Activated naive CD4-positive, alpha-beta T cell treated with Interleukin-2 at 50 U/mL for 16 hours (primary cell): ENCODE results near the gene CBFB.
A peak's percentile ranks its signal among the peaks of the same experiment; 100 is the strongest.

Experiments used
- DNase-seq: peaks from one replicate; pipeline ENCODE4 v3.0.0-alpha.2; 2020

The CBFB gene

GRCh38 chr16:67144943-67145342 lies 116.0 kb downstream of the CBFB start:
- no peak for DNase-seq

GRCh38 chr16:67145746-67146145 lies 116.8 kb downstream of the CBFB start:
- no peak for DNase-seq

GRCh38 chr16:67146523-67147357 lies 117.8 kb downstream of the CBFB start:
- DNase-seq: no peak

DNA sequence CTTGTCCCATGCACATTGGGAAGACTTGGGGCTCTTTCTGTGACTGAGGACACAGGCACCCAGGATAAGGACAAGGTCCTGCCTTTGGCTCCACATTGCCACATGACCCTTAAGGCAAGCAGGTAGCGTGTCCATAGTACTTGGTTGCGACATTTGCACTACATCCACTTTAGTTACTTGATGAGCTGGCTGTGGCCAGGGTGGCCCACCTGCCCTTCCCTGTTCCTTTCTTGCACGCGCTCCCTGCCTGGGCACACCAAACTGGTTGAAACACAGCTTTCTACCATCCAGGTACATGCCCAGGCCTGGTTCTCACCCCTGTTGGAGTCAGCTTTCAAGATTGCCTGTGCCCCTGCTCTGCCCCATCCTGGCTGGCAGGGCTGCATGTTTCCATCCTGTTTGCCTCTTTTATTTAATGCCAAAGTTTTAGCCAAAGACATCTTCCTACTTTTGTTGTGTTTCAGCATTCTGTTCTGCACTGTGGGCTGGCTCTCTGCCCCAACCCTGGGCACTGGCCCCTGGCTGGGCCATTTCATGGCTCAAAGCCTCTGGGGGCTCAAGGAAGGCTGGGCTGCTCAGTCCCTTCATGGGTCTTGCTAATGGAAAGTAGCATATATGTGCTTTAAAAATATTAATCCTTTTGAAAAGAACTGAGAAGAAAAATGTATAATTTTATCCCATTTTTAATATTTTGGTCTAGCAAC lies 118.6 kb downstream of the CBFB start:
- no peak for DNase-seq

DNA sequence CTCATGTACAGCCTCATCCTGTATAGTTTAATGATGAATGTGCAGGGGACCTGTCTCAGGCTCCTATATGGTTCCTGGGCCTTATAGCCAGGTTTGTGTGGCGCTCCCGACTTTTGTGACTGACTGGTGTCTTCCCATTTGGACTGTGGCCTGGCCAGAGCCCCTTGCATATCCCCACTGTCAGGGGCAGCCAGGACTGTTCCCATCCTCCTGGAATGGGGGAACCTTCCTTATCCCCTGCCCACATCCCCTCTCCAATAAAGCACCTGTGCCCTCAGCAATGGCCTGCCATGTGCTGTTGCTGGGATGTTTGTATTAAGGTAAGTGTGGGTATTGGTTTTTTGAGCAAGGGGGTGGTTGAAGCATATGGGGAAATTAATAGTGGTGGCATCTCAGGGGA lies 119.3 kb downstream of the CBFB start:
- no peak for DNase-seq

DNA sequence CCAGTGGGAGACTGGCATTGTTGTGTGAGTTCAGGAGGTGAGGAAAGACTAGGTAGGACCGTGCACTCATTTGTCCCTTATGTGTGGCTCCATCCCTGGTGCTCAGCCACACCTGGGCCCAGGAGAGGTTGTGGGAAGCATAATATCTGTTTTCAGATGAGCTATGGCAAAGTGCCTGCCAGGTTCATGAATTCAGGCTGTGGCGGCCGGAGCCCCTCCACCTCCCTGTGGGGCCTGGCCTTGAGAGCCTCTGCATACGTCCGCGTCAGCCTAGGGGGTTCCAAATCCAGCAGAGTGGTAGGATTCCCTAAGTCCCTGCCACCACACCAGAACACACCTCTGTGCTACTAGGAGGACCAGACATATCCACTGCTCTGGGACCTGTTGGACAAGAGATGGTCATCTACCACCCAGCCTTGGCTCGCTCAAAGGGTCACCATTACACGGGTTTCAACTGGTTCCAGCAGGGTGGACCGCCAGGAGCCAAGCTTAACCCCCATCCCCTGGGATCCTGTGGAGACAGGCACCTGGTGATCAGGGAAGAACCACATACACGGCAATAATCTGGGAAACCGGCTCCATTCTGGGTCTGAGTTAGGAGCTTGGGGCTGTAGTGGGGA lies 119.8 kb downstream of the CBFB start:
- DNase-seq: no peak

DNA sequence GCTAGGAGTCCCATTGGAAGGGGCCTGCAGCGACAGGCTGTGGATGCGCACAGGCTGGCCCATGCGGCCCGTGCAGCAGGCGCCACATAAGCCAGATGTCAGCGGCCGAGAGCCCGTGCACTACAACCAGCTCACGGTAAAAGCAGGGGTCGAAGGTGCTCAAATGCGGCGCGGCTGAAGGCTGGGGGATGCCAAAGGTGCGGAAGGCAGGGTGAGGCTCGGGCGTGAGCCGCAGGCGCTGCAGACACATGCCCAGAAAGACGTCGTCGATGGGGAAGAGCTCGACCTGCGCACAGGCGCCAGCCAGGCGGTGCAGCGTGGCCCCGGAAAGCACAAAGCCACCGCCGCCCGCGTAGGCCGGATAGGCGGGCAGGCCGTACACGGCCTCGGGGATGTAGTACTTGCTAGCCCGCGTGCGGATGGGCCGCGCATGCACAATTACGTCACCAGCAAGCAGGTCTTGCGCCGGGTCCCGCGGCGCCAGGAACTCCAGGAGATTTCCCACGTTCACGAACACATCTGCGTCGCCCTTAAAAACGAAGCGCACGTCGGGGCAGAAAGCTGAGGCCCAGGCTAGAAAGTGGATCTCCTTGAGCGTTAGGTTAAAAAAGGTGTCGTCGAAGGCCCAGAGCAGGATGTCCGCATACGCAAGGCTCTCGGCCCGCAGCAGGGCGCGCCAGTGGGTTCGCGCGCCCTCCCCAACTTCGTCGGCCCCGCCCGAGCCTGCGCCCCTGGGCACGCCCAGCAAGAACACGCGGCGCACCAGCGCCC lies 120.5 kb downstream of the CBFB start:
- no peak for DNase-seq

DNA sequence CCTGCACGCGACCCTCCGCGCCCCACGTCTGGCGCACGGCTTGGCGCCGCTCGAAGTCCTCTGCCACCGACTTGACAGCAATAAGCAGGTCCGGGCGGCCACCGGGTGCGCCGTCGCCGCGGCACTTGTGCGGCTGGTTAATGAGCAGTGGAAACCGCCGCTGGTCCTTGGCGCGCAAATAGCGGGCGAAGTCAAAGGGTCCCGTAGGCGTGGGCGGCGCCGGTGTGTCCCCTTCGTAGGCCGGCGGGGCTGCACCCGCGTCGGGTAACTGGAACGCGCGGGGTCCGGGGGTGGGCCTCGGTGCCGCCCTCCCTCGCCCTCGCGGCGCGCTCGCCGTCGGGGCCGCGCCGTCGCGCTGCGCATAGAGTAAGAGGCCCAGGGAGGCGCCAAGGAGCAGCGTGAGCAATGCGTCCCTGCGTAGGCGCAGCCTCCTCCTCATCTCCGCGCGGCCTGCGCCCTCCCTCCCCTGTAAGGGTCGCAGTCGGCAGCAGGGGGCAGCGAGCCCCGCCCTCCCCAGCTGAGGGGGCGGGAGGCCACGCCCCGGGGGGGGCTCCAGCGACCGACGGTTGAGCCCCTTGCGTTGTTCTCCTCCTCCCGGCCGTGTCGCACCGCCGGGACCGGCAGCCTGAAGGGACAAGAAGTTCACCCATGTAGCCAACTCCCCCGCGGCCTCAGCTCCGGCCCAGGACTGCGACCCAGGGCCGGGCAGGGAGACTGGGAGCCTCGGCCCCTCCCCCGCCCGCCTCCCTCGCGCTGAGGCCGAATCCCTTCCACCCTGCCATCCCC lies 121.3 kb downstream of the CBFB start:
- DNase-seq: peak; percentile 63
